Fibroblast of villous mesenchyme (primary cell): ENCODE measurements around the gene CCL7. TPM values are rescaled to one million over a fixed set of nuclear protein-coding genes. Genes with fewer than 3 reads are reported as not detected.

Experiments used
- DNase-seq: peaks from one replicate; pipeline ENCODE4 v3.0.0-alpha.2; 2010; ENCODE audit warnings: low read depth
- H3K4me3 ChIP-seq: 2 replicates; pipeline ENCODE4 v1.5.1; 2011; ENCODE audit warnings: low read depth, mild to moderate bottlenecking, low read length
- CTCF ChIP-seq: IDR thresholded peaks from 2 replicates; pipeline ENCODE4 v1.5.1; 2012; ENCODE audit warnings: low read depth, mild to moderate bottlenecking, low read length; ENCODE audit not compliant: insufficient read depth
- total RNA-seq: library from RNA; depleted of rRNA; stranded (reverse); fragments of >200 nt; gene quantifications from 2 replicates; pipeline ENCODE4 v1.2.3, GENCODE V29; 2012

Gene CCL7
- total RNA-seq, 1 donor = 0.43 TPM

- no peak for TF ChIP-seq CTCF
- H3K4me3 ChIP-seq = no peak overlapping the region
- peak; percentile 73 for DNase-seq
These were observed 43.1 kb downstream of the CCL7 start for GRCh38 chr17:34313164-34313563.

- H3K4me3 ChIP-seq = no peak overlapping the region
- no peak for TF ChIP-seq CTCF
- peak; percentile 67 for DNase-seq
These were observed 44.3 kb downstream of the CCL7 start for GRCh38 chr17:34314279-34314678.

- H3K4me3 ChIP-seq = no peak overlapping the region
- no peak for TF ChIP-seq CTCF
- no peak for DNase-seq
These were observed 48.5 kb downstream of the CCL7 start for GRCh38 chr17:34318474-34318873.

- H3K4me3 ChIP-seq = no peak within 1 kb of the TSS
- TF ChIP-seq CTCF = no peak
- DNase-seq = no peak
These were observed 49.0 kb downstream of the CCL7 start, which contains the start of gene CCL8 for GRCh38 chr17:34319039-34319483. Gene CCL8, plus strand, starts transcription at chr17:34319435. Its CDS starts 67 bp downstream, at chr17:34319502.

Other genes with a start within 250 kb of the CCL7 start
- gene CCL2, start 14.9 kb upstream of the CCL7 start, total RNA-seq = 63.8 and 99.3 TPM in 2 replicates
- gene CCL11, start 15.5 kb downstream of the CCL7 start, total RNA-seq = not detected in 2 replicates
- gene CCL8, start 49.2 kb downstream of the CCL7 start, total RNA-seq = not detected in 2 replicates
- not detected in 2 replicates for gene CCL13, start 86.3 kb downstream of the CCL7 start, total RNA-seq
- not detected in 2 replicates for gene CCL1, start 93.0 kb downstream of the CCL7 start, total RNA-seq